Activated T-helper 2 cell treated with anti-CD3 and anti-CD28 coated beads, Interferon-gamma antibody, Interleukin-2, Interleukin-4, amounts not matched to agents 10 μg/mL and 5 μg/mL and 100 μg/mL, durations not matched to agents 14 hours and 24 hours and 36 hours (primary cell): ENCODE measurements around the gene FAM20C. TPM values are rescaled to one million over a fixed set of nuclear protein-coding genes. Genes with fewer than 3 reads are reported as not detected.

Experiments used
- DNase-seq: peaks from one replicate; pipeline ENCODE4 v3.0.0; 2021; ENCODE audit warnings: low spot score
- H3K27ac Mint-ChIP-seq: one replicate; pipeline ENCODE4 v1.8.0; 2021; ENCODE audit warnings: mixed read lengths
- H3K27me3 Mint-ChIP-seq: one replicate; pipeline ENCODE4 v1.8.0; 2021; ENCODE audit warnings: low read depth, mixed read lengths
- H3K36me3 Mint-ChIP-seq: one replicate; pipeline ENCODE4 v1.8.0; 2021; ENCODE audit warnings: low read depth, mixed read lengths
- H3K4me1 Mint-ChIP-seq: one replicate; pipeline ENCODE4 v1.8.0; 2021; ENCODE audit warnings: low read depth, mixed read lengths
- H3K4me3 Mint-ChIP-seq: one replicate; pipeline ENCODE4 v1.8.0; 2021; ENCODE audit warnings: low read depth, mild to moderate bottlenecking, moderate library complexity, mixed read lengths
- H3K9me3 Mint-ChIP-seq: one replicate; pipeline ENCODE4 v1.8.0; 2021; ENCODE audit warnings: mixed read lengths
- intact Hi-C: fragments of 100-400 bp; cut with micrococcal nuclease; formaldehyde crosslinking; loops from one replicate; pipeline ENCODE4 v1.15.1; 2023
- total RNA-seq: library from RNA; stranded (reverse); gene quantifications from 2 replicates; pipeline ENCODE4 v1.2.3, GENCODE V29; 2022

FAM20C gene
- total RNA-seq, 1 donor from 2014 or later = 1.3 TPM

- H3K4me1 Mint-ChIP-seq = no peaks in the 10 kb centered on the region
- peaks cover 5% of the 10 kb centered on the region for H3K9me3 Mint-ChIP-seq
- no peak overlapping the region for H3K4me3 Mint-ChIP-seq
- H3K27ac Mint-ChIP-seq = no peak overlapping the region
- no peaks in the 10 kb centered on the region for H3K36me3 Mint-ChIP-seq
- intact Hi-C loops = no loop called here
- DNase-seq = no peak
- peaks cover 20% of the 10 kb centered on the region for H3K27me3 Mint-ChIP-seq
Measured at GRCh38 chr7:309586-310228, 117.3 kb downstream of the FAM20C start.

Other genes starting within 250 kb of the FAM20C start
- gene FOXL3, start 97.6 kb downstream of the FAM20C start, total RNA-seq = not detected in 2 replicates